ENCODE results near the gene BACE2. TPM values are rescaled to one million over a fixed set of nuclear protein-coding genes. Genes with fewer than 3 reads are reported as not detected.
"Not testable (repeated sequence)": the region's sequence is repeated elsewhere in the genome, so short reads cannot be mapped to it uniquely, and the experiment has no call there.

The BACE2 gene
- total RNA-seq, 1 donor, result 8.1 TPM

DNA sequence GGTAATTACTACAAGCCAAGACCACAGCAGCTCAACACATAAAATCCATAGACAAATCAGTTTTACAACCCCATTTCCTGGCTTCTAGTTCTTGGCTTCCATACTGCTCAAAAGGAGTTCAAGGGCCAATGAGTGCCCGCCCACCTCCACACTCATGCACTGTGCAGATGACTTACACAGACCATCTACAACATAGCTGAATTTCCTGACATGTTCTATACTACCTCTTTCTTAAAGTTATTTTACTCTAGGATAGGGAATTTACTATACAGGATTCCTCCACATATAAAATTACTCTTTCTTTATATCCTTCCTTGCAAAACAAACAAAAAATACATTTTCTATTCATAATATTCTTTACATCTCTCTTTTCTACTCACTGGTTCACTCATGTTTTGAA is 14.6 kb downstream of the BACE2 start:
- DNase-seq (ENCODE audit: low read depth in 2 of 3, low spot score in 2 of 3), result no peak

GRCh38 chr21:41183575-41183974 is 15.6 kb downstream of the BACE2 start:
- DNase-seq (ENCODE audit: low read depth in 2 of 3, low spot score in 2 of 3), result no peak

GRCh38 chr21:41185802-41186201 is 17.8 kb downstream of the BACE2 start:
- DNase-seq (ENCODE audit: low read depth in 2 of 3, low spot score in 2 of 3), result no peak

GRCh38 chr21:41186755-41187536 is 19.0 kb downstream of the BACE2 start:
- DNase-seq (ENCODE audit: low read depth in 2 of 3, low spot score in 2 of 3), result no peak

- no peak for DNase-seq (ENCODE audit: low read depth in 2 of 3, low spot score in 2 of 3)
Measured at GRCh38 chr21:41187537-41188025, 19.6 kb downstream of the BACE2 start.

- DNase-seq (ENCODE audit: low read depth in 2 of 3, low spot score in 2 of 3), result no peak
Measured at GRCh38 chr21:41188486-41189149, 20.7 kb downstream of the BACE2 start.

DNA sequence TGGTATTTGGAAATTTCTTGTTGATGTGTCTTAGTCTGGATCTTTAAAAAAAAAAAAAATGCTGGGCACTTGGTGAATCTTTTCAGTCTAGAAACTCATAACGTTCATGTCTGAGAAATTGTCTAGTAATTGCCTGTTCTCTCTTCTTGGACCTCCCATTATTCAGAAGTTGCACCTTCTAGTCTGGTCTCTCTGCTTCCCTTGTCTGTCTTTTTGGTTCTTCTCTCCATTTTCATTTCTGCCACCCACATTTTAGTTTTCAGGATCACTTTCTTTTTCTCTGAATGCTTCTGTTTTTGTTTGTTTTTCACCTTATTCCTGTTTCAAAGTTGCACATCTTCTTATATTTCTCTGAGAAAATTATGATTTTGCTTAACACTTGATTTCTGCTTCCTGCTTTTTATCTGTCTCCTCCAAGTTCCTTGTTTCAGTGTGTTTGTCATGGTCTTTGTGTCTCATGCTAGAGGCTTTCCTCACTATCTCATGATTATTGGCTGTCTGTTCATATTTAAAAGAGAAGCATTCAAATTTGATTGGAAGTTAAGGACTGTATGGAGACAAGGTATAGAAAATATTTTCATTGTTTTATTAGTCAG is 21.3 kb downstream of the BACE2 start:
- DNase-seq (ENCODE audit: low read depth in 2 of 3, low spot score in 2 of 3), result no peak

DNA sequence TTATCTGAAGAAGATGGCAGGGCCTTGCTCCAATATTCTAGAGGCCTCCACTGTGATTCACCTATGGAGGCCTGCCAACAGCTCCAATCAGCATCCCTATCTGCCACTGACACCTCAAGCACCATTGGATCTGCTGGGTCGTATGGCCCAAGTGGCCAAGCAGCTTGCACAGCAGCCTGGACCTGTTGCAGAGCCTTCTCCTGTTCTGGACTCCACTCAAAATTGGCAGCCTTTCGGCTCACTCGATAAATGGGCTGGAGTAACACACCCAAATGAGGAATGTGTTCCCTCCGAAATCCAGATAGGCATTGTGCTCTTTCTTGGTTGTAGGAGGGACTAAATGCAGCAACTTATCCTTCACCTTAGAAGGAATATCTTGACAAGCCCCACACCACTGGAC is 24.6 kb downstream of the BACE2 start:
- DNase-seq (ENCODE audit: low read depth in 2 of 3, low spot score in 2 of 3), result not testable (repeated sequence)

GRCh38 chr21:41195311-41195710 is 27.4 kb downstream of the BACE2 start:
- DNase-seq (ENCODE audit: low read depth in 2 of 3, low spot score in 2 of 3), result no peak

- DNase-seq (ENCODE audit: low read depth in 2 of 3, low spot score in 2 of 3), result no peak
Measured at GRCh38 chr21:41196993-41197392, 29.0 kb downstream of the BACE2 start.

GRCh38 chr21:41197582-41197981 is 29.6 kb downstream of the BACE2 start:
- no peak for DNase-seq (ENCODE audit: low read depth in 2 of 3, low spot score in 2 of 3)

DNA sequence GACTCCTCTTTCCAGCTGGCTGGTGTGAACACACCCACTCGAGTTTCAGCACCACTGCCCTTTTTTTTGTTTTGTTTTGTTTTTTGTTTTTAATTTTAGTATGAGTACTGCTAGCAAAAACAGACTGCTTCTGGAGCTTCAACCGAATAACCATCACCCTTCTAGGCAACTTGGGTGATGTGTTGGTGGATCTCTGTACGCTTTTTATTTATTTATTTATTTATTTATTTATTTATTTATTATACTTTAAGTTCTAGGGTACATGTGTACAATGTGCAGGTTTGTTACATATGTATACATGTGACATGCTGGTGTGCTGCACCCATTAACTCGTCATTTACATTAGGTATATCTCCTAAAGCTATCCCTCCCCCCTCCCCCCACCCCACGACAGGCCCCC is 30.7 kb downstream of the BACE2 start:
- DNase-seq (ENCODE audit: low read depth in 2 of 3, low spot score in 2 of 3), result not testable (repeated sequence)

DNA sequence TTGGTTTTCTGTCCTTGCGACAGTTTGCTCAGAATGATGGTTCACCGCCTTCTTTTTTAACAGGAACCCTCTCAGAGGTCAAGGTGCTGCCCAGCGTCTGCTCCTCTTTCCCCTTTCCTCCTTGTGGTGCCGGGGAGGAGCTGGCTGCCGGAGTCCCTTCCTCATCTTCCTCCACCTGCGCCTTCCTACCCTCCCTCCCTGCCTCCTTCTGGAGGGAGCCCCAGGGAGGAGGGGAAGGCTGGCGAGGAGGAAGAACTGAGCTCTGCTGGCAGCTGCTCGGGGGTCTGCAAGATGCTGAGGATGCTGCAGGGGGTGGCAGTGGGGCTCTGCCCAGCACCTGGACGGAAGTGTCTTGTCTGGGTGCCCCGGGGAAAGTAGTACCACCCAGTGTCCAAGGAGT is 31.2 kb downstream of the BACE2 start:
- no peak for DNase-seq (ENCODE audit: low read depth in 2 of 3, low spot score in 2 of 3)

GRCh38 chr21:41199588-41199987 is 31.6 kb downstream of the BACE2 start:
- DNase-seq (ENCODE audit: low read depth in 2 of 3, low spot score in 2 of 3), result no peak

DNA sequence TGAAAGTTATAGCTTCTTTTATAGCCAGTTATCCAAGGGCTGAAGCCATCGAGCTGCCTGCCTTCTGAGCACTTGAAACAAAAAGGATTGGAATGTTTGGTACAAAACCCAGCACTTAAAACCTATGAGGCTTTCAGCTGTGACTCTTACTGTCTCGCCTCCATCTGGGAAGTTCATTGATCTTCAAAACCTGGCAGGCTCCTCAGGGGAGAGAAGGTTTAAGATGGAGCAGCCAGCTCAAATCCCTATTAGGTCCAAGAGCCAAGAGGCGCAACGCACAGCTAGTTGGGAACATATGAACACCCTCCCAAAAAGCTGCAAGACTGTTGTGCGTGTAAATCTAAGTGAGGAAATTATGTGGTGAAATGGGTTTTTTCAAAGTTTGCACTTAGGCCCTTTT is 33.4 kb downstream of the BACE2 start:
- no peak for DNase-seq (ENCODE audit: low read depth in 2 of 3, low spot score in 2 of 3)

GRCh38 chr21:41204736-41205135 is 36.8 kb downstream of the BACE2 start:
- DNase-seq (ENCODE audit: low read depth in 2 of 3, low spot score in 2 of 3), result no peak

GRCh38 chr21:41207401-41208375 is 39.7 kb downstream of the BACE2 start:
- no peak for DNase-seq (ENCODE audit: low read depth in 2 of 3, low spot score in 2 of 3)

GRCh38 chr21:41208376-41208763 is 40.4 kb downstream of the BACE2 start:
- DNase-seq (ENCODE audit: low read depth in 2 of 3, low spot score in 2 of 3), result no peak

DNA sequence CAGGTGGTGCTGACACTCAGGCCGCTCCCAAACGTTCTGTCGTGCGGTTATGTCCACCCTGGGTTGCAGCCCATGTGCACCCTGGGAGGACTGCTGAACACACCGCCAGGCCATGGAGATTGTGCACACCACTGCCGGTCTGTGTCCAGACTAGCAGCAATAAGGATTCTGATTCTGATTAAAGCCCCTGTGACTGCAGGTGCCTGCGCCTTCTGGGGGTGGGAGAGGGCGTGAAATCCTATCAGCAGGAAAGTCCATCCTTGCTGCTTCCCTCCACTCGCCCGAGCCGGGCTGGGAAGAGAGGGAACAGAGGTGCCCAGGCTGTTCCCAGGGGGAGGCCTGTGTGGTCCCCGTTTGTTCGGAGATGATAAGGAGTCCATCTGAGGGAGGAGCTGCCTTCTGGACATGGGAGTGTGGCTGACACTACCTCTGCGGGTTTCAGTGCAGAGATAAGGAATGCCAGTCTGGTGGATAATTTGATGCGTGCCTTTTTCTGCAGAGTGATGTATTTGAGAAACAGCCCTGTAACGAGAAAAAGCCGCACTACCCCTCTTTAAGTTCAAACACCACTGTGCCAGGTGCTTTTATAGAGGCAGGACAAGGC is 41.2 kb downstream of the BACE2 start:
- no peak for DNase-seq (ENCODE audit: low read depth in 2 of 3, low spot score in 2 of 3)

DNA sequence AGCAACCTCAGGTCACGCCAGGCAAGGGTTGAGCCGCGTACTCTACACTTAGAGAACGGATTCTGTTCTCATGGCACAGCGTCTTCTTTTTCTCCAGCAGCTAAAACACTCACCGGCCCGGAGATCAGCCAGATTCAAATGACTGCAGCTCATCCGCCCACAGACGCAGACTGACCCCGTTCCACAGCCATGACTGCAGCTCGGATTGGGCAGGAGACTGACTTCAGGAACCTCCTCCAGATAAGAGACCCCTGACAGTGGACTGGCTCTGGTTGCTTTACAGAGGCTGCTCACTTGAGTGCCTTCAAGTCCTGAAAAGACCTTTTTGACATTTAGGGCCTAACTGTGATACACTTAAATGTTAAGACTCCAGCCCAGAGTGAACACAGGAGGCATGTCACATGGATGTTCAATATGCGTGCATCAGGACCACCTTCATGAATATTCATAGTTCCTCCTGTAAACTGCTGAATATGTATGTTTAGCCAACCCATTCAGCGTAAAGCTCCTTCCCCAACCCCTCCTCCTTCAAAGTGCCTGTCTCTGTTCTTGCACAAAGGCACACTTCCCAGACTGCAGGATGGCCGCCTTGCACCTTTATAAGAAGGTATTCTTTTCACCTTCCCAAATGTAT is 42.6 kb downstream of the BACE2 start:
- no peak for DNase-seq (ENCODE audit: low read depth in 2 of 3, low spot score in 2 of 3)

Measured in hematopoietic multipotent progenitor cell (in vitro differentiated cells).